HG03097 (cell line): ENCODE measurements around the gene C2CD4C.
"Not testable (repeated sequence)": the region's sequence is repeated elsewhere in the genome, so short reads cannot be mapped to it uniquely, and the experiment has no call there.

Experiments
- ATAC-seq: cut with Tn5 transposase; IDR thresholded peaks from one replicate; pipeline ENCODE4 v1.9.1; 2021; ENCODE audit not compliant: unreplicated experiment, low FRiP score

C2CD4C gene

GRCh38 chr19:402786-403185 lies 6.2 kb downstream of the C2CD4C start:
- ATAC-seq = no peak

GRCh38 chr19:401866-402511 lies 7.0 kb downstream of the C2CD4C start:
- no peak for ATAC-seq

GRCh38 chr19:400976-401865 lies 7.7 kb downstream of the C2CD4C start:
- ATAC-seq = no peak

GRCh38 chr19:399370-399769 lies 9.6 kb downstream of the C2CD4C start:
- no peak for ATAC-seq

- ATAC-seq = no peak
Measured at GRCh38 chr19:398719-399118, 10.2 kb downstream of the C2CD4C start.

- no peak for ATAC-seq
Measured at GRCh38 chr19:397941-398706, 10.8 kb downstream of the C2CD4C start.

- ATAC-seq = no peak
Measured at GRCh38 chr19:397321-397720, 11.6 kb downstream of the C2CD4C start.

GRCh38 chr19:395467-395866 lies 13.5 kb downstream of the C2CD4C start:
- ATAC-seq = no peak

- ATAC-seq = not testable (repeated sequence)
Measured at GRCh38 chr19:394857-395256, 14.1 kb downstream of the C2CD4C start.

- ATAC-seq = not testable (repeated sequence)
Measured at GRCh38 chr19:393560-393959, 15.4 kb downstream of the C2CD4C start.

GRCh38 chr19:392375-392970 lies 16.5 kb downstream of the C2CD4C start:
- no peak for ATAC-seq

- no peak for ATAC-seq
Measured at GRCh38 chr19:391726-392374, 17.1 kb downstream of the C2CD4C start.

- no peak for ATAC-seq
Measured at GRCh38 chr19:391207-391557, 17.8 kb downstream of the C2CD4C start.

- no peak for ATAC-seq
Measured at GRCh38 chr19:390386-391206, 18.4 kb downstream of the C2CD4C start.

- ATAC-seq = no peak
Measured at GRCh38 chr19:389935-390289, 19.0 kb downstream of the C2CD4C start.

GRCh38 chr19:389255-389934 lies 19.6 kb downstream of the C2CD4C start:
- no peak for ATAC-seq

- ATAC-seq = no peak
Measured at GRCh38 chr19:388691-389090, 20.3 kb downstream of the C2CD4C start.

GRCh38 chr19:387777-388176 lies 21.2 kb downstream of the C2CD4C start:
- no peak for ATAC-seq

- ATAC-seq = not testable (repeated sequence)
Measured at GRCh38 chr19:386632-387301, 22.2 kb downstream of the C2CD4C start.
